Epithelial cell of umbilical artery (primary cell): ENCODE data around the gene SLCO2A1. TPM values are rescaled to one million over a fixed set of nuclear protein-coding genes. Genes with fewer than 3 reads are reported as not detected.

Experiments used
- total RNA-seq: library from RNA; depleted of rRNA; stranded (reverse); fragments of >200 nt; gene quantifications from 2 replicates; pipeline ENCODE4 v1.2.3, GENCODE V29; 2014

Gene SLCO2A1
- total RNA-seq = 0.15 and 0.65 TPM in 2 replicates

DNA sequence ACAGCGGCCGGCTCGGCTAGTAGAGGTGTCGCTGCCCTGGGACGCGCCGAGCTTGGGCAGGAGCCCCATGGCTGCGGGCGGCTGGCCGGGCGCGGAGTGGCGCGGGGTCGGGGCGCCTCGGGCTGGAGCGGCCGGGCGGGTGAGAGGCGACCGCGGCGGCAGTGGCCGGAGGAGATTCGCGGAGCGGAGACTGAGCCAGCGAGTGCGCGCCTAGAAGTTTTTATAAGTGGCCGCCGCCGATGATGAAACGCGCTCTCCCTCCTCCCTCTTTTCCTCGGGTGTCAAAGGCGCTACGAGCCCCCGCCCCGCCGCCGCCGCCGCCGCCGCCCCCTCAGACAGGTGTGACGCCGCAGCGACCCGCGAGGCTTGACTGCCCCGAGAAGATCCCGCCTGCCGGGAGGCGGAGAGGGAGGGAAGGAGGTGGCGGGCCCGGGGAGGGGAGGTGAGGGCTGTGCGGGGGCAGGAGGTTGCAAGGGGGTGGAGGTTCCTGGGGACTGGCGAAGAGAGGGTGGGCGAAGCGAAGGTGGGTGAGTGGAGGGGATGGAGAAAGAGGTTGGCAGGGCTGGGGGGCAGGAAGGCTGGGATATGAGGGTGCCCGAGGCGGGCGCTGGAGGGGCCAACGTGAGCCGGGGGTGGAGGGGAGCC is at the start of gene SLCO2A1:
Gene SLCO2A1 (minus strand): TSS at position 192 of the 645 bp plus-strand sequence. CDS start 123 bp downstream, at position 69.

DNA sequence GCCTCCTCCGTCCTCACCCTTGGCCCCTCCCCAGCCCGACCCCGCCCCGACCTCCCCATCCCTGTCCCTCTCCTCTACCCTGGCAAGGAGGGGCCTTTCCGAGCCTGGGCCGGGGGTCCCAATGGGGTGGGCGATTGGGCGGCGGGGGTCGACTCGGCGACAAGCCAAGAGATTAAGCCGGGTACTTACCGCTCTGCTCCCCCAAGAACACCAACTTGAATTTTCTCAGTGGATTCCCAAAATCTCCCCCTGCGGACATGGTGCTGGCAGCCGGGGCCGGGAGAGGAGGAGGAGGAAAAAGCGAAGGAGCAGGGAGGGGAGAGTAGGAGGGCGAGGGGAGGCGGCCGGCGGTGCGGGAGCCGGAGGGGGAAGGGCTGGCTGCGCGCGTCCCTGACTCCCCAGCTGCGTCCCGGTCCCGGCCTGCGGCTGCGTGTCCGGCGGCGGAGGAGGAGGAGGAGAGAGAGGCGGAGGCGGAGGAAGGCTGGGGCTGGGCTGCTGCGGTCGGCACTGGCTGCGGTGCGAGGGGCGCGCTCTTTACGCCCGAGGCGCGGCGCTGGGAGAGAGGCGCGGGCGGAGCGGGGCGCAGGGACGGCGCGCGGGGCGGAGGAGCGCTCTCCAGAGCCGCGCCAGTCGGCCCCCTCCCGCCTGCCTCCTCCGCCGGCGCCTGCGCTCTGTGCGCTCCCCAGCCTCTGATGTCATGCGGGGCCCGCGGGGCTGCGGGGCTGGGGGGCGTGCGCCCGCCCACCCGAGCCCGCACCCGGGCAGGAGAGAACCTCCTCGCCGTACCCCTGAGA is 134.3 kb downstream of the SLCO2A1 start, which contains the start of gene RAB6B:
Gene RAB6B (minus strand): TSS at position 675 of the 794 bp plus-strand sequence. CDS start 416 bp downstream, at position 259.

Other genes starting within 250 kb of the SLCO2A1 start
- 76.0 and 92.3 TPM in 2 replicates for gene SRPRB, start 224.1 kb downstream of the SLCO2A1 start, total RNA-seq
- 0.32 and 0.61 TPM in 2 replicates for gene RAB6B, start 134.0 kb downstream of the SLCO2A1 start, total RNA-seq
- 81.0 and 86.1 TPM in 2 replicates for gene RYK, start 220.9 kb upstream of the SLCO2A1 start, total RNA-seq